K562 (cell line): ENCODE measurements around the gene THEM4. TPM values are rescaled to one million over a fixed set of nuclear protein-coding genes. Genes with fewer than 3 reads are reported as not detected.

Experiments used
- COPS2 ChIP-seq: fragments of 450-650 bp; conservative IDR thresholded peaks from 2 replicates; pipeline ENCODE4 v1.6.1; 2016; ENCODE audit warnings: mild to moderate bottlenecking, moderate library complexity
- MCM3 ChIP-seq: fragments of 450-650 bp; IDR thresholded peaks from 2 replicates; pipeline ENCODE4 v1.6.1; 2016
- PTTG1 ChIP-seq: fragments of 450-650 bp; IDR thresholded peaks from 2 replicates; pipeline ENCODE4 v1.6.1; 2016; ENCODE audit warnings: low read depth, mild to moderate bottlenecking, missing genetic modification characterization, missing compliant biosample characterization
- SRSF9 ChIP-seq: fragments of 200-400 bp; formaldehyde crosslinking; IDR thresholded peaks from 2 replicates; pipeline ENCODE4 v1.6.1; 2017; ENCODE audit warnings: low read depth, low read length, borderline replicate concordance
- TSC22D4 ChIP-seq: fragments of 450-650 bp; IDR thresholded peaks from 2 replicates; pipeline ENCODE4 v1.6.1; 2016; ENCODE audit warnings: missing genetic modification characterization, missing biosample characterization, control low read depth
- ZC3H8 ChIP-seq: fragments of 450-650 bp; IDR thresholded peaks from 2 replicates; pipeline ENCODE4 v1.6.1; 2017
- ZKSCAN8 ChIP-seq: fragments of 200-800 bp; sonication (Bioruptor generic); IDR thresholded peaks from 2 replicates; pipeline ENCODE4 v1.6.1; 2016; ENCODE audit warnings: missing genetic modification characterization, missing compliant biosample characterization
- ZNF197 ChIP-seq: fragments of 200-800 bp; sonication (Bioruptor generic); IDR thresholded peaks from 2 replicates; pipeline ENCODE4 v1.6.1; 2016; ENCODE audit warnings: low read depth, missing genetic modification characterization, missing compliant biosample characterization
- ZNF263 ChIP-seq: sonication (generic); formaldehyde crosslinking; IDR thresholded peaks from 2 replicates; pipeline ENCODE4 v1.8.0; 2022; ENCODE audit warnings: mild to moderate bottlenecking, missing genetic modification reagents, borderline replicate concordance
- ZNF436 ChIP-seq: fragments of 250-450, 450-650 bp; sonication (Bioruptor Pico); formaldehyde crosslinking; IDR thresholded peaks from 2 replicates; pipeline ENCODE4 v1.7.0; 2020; ENCODE audit warnings: mild to moderate bottlenecking
- polyA plus RNA-seq, 8 experiments: library from polyadenylated mRNA; depleted of rRNA in 4 of 8; stranded (reverse) in 5 of 8; unstranded in 3 of 8; fragments of >200 nt; fragmentation: Nextera tagmentation in 2 of 8; fragmentation: Illumina TruSeq in 1 of 8; extraction: Ambion mirVana in 2 of 8; extraction: Trizol in 1 of 8; gene quantifications; 2 replicates each; pipeline versions ENCODE4 v1.2.1 to v1.2.3, GENCODE V29; 2011 to 2014; ENCODE audit warnings: inconsistent platforms in 1 of 8, missing spikeins in 1 of 8
- total RNA-seq, 7 experiments: library from RNA; depleted of rRNA in 6 of 7; stranded (reverse); fragments of >200 nt in 6 of 7; fragmentation: Illumina TruSeq in 2 of 7; extraction: Trizol in 2 of 7; gene quantifications; 2 replicates each; pipeline versions ENCODE4 v1.2.1 to v1.2.3, GENCODE V29; 2011 to 2021; ENCODE audit warnings: low replicate concordance in 1 of 7
- TF ChIP-seq, protein P1 (sequence below): sonication (generic); formaldehyde crosslinking; IDR thresholded peaks from 2 replicates; pipeline ENCODE4 v1.8.1; 2023; ENCODE audit warnings: mild to moderate bottlenecking, missing genetic modification reagents, moderate library complexity
- TF ChIP-seq, protein P2 (sequence below), 2 experiments: IDR thresholded peaks; 2 replicates each; pipeline ENCODE4 v1.6.1; 2012; ENCODE audit warnings: improper control_type of control experiment in 2 of 2, low read depth in 2 of 2, low read length in 2 of 2, borderline replicate concordance in 1 of 2
- TF ChIP-seq, protein P3 (sequence below): fragments of 200-400 bp; formaldehyde crosslinking; IDR thresholded peaks from 2 replicates; pipeline ENCODE4 v1.6.1; 2017; ENCODE audit warnings: mild to moderate bottlenecking, low read depth, low read length, moderate library complexity
- TF ChIP-seq, protein P4 (sequence below): fragments of 250-450 bp; sonication (Bioruptor Pico); IDR thresholded peaks from 2 replicates; pipeline ENCODE4 v1.5.0; 2020; ENCODE audit warnings: mild to moderate bottlenecking, borderline replicate concordance
- TF ChIP-seq, protein P5 (sequence below): fragments of 250-450 bp; sonication (Bioruptor Pico); IDR thresholded peaks from 2 replicates; pipeline ENCODE4 v1.4.0; 2020; ENCODE audit warnings: borderline replicate concordance

The THEM4 gene
- total and polyA plus RNA-seq, 9 of the 15 experiments (the other 6 are each of a cell fraction or from before 2014, with no cell fraction given): 8.6 to 71.9 (median 35.3) TPM

DNA sequence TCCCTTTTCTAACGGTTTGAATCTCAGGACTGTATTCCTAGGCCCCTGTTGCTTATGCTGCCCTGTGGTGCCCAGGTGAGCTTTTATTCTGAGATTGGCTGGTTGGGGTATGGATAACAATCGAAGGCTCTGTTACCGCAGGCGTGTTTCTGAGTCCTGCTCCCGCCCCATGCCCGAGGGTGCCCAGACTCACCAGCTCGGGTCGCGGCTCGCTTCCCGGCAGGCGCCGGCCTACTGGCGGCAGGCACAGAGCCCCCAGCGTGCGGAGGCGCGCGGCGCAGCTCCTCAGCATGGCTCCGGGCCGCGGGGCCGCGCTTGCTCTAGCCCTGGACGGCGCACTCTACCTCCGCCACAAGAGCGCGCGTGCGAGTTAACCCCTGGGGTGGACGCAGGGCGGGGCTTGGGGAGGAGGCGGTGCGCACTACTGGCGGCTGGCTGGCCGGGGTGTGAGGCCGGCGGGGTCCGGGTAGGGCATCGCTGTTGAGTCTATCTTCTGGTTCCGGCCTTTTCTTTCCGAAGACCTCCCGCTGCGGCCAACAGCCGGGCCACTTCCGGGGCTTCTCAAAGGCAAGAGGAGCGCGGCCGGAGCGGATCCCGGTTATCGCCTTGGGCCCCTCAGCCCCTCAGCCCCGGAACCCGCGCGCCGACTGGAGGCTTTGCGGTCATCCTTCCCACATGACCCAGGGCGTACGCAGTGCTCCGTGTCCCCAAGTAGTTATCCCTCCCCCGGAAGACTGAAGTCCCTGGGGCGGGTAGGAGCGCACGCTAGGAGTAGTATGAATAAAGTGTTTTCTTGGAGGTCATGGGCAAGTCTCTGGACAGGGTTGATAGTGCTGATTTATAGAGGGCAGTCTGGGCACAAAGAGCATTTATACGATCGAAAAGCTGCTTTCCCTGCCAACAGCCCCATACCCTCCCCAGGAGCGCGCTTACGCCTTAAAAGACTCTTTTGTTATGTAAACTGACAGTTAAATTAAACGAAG is at the start of gene THEM4 (continued):
- TF ChIP-seq, protein P1, sequence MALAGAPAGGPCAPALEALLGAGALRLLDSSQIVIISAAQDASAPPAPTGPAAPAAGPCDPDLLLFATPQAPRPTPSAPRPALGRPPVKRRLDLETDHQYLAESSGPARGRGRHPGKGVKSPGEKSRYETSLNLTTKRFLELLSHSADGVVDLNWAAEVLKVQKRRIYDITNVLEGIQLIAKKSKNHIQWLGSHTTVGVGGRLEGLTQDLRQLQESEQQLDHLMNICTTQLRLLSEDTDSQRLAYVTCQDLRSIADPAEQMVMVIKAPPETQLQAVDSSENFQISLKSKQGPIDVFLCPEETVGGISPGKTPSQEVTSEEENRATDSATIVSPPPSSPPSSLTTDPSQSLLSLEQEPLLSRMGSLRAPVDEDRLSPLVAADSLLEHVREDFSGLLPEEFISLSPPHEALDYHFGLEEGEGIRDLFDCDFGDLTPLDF: peak; percentile 84; the same call in 1 of the 2 replicates
- TF ChIP-seq, protein P2, sequence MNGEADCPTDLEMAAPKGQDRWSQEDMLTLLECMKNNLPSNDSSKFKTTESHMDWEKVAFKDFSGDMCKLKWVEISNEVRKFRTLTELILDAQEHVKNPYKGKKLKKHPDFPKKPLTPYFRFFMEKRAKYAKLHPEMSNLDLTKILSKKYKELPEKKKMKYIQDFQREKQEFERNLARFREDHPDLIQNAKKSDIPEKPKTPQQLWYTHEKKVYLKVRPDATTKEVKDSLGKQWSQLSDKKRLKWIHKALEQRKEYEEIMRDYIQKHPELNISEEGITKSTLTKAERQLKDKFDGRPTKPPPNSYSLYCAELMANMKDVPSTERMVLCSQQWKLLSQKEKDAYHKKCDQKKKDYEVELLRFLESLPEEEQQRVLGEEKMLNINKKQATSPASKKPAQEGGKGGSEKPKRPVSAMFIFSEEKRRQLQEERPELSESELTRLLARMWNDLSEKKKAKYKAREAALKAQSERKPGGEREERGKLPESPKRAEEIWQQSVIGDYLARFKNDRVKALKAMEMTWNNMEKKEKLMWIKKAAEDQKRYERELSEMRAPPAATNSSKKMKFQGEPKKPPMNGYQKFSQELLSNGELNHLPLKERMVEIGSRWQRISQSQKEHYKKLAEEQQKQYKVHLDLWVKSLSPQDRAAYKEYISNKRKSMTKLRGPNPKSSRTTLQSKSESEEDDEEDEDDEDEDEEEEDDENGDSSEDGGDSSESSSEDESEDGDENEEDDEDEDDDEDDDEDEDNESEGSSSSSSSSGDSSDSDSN (IDR thresholded peaks at IDR 0.05; ENCODE audit: borderline replicate concordance in 1 of 2, low read depth in 2 of 2, low read length in 2 of 2): peak; percentile 76 to 87; a peak in 2 of 4 replicates
- TF ChIP-seq PTTG1 (no peak), ZC3H8 (no peak), SRSF9 (no peak), ZNF197 (CRISPR knock-in tag) (peak; percentile 69; the same call in 1 of the 2 replicates), ZKSCAN8 (CRISPR knock-in tag) (peak; percentile 48; the same call in 1 of the 2 replicates), COPS2 (no peak), TSC22D4 (tag) (no peak), MCM3 (no peak), ZNF263 (CRISPR knock-in tag) (peak; percentile 84), ZNF436 (no peak)
- TF ChIP-seq, protein P3, sequence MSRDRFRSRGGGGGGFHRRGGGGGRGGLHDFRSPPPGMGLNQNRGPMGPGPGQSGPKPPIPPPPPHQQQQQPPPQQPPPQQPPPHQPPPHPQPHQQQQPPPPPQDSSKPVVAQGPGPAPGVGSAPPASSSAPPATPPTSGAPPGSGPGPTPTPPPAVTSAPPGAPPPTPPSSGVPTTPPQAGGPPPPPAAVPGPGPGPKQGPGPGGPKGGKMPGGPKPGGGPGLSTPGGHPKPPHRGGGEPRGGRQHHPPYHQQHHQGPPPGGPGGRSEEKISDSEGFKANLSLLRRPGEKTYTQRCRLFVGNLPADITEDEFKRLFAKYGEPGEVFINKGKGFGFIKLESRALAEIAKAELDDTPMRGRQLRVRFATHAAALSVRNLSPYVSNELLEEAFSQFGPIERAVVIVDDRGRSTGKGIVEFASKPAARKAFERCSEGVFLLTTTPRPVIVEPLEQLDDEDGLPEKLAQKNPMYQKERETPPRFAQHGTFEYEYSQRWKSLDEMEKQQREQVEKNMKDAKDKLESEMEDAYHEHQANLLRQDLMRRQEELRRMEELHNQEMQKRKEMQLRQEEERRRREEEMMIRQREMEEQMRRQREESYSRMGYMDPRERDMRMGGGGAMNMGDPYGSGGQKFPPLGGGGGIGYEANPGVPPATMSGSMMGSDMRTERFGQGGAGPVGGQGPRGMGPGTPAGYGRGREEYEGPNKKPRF: no peak
- TF ChIP-seq, protein P4, sequence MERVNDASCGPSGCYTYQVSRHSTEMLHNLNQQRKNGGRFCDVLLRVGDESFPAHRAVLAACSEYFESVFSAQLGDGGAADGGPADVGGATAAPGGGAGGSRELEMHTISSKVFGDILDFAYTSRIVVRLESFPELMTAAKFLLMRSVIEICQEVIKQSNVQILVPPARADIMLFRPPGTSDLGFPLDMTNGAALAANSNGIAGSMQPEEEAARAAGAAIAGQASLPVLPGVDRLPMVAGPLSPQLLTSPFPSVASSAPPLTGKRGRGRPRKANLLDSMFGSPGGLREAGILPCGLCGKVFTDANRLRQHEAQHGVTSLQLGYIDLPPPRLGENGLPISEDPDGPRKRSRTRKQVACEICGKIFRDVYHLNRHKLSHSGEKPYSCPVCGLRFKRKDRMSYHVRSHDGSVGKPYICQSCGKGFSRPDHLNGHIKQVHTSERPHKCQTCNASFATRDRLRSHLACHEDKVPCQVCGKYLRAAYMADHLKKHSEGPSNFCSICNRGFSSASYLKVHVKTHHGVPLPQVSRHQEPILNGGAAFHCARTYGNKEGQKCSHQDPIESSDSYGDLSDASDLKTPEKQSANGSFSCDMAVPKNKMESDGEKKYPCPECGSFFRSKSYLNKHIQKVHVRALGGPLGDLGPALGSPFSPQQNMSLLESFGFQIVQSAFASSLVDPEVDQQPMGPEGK: no peak; the same call in 1 of the 2 replicates
- TF ChIP-seq, protein P5, sequence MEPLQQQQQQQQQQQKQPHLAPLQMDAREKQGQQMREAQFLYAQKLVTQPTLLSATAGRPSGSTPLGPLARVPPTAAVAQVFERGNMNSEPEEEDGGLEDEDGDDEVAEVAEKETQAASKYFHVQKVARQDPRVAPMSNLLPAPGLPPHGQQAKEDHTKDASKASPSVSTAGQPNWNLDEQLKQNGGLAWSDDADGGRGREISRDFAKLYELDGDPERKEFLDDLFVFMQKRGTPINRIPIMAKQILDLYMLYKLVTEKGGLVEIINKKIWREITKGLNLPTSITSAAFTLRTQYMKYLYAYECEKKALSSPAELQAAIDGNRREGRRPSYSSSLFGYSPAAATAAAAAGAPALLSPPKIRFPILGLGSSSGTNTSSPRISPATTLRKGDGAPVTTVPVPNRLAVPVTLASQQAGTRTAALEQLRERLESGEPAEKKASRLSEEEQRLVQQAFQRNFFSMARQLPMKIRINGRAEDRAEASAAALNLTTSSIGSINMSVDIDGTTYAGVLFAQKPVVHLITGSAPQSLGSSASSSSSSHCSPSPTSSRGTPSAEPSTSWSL (CRISPR knock-in tag): no peak
